Prostate gland (tissue), 2 donors: ENCODE measurements around the gene LIN9. TPM values are rescaled to one million over a fixed set of nuclear protein-coding genes. Genes with fewer than 3 reads are reported as not detected.

Experiments used
- DNase-seq: peaks from one replicate; pipeline ENCODE4 v3.0.0-alpha.2; 2019; ENCODE audit warnings: low spot score
- H3K27ac ChIP-seq, 2 donors: fragments of 200-600 bp; sonication (generic); 2 replicates each; pipeline ENCODE4 v1.5.1; 2017 to 2019
- H3K27me3 ChIP-seq: fragments of 200-600 bp; sonication (generic); replicated peaks from 2 replicates; pipeline ENCODE4 v1.5.1; 2019; ENCODE audit not compliant: insufficient read depth
- H3K36me3 ChIP-seq, 2 donors: fragments of 200-600 bp; sonication (generic); 1 replicate in 1 of 2; 2 replicates in 1 of 2; pipeline versions ENCODE4 v1.5.1 to v1.8.1; 2017 to 2019
- H3K4me1 ChIP-seq: fragments of 200-600 bp; sonication (generic); replicated peaks from 2 replicates; pipeline ENCODE4 v1.5.1; 2019
- H3K4me3 ChIP-seq, 2 donors: fragments of 200-600 bp; sonication (generic); 2 replicates each; pipeline ENCODE4 v1.5.1; 2017 to 2019
- H3K9me3 ChIP-seq: fragments of 200-600 bp; sonication (generic); 2 replicates; pipeline ENCODE4 v1.5.1; 2017
- POLR2A ChIP-seq: fragments of 450-650 bp; IDR thresholded peaks from one replicate; pipeline ENCODE4 v1.6.1; 2016; ENCODE audit warnings: antibody characterized with exemption, mild to moderate bottlenecking
- POLR2AphosphoS5 ChIP-seq: sonication (generic); formaldehyde crosslinking; IDR thresholded peaks from one replicate; pipeline ENCODE4 v1.6.1; 2017; ENCODE audit warnings: antibody characterized with exemption
- WGBS: methylation state at CpG from one replicate; pipeline ENCODE4 v1.1.5; 2018; 5-methylcytosine and 5-hydroxymethylcytosine counted together
- intact Hi-C: fragments of 100-400 bp; cut with DNase I; formaldehyde crosslinking; loops from one replicate; pipeline ENCODE4 v1.14.2; 2022
- total RNA-seq, 2 donors: library from RNA; depleted of rRNA; stranded (reverse); fragments of >200 nt; gene quantifications; one replicate each; pipeline ENCODE4 v1.1.0, GENCODE V29; 2016
- TF ChIP-seq, protein P1 (sequence below), 4 experiments: fragments of 200-600 bp in 2 of 4; fragments of 450-650 bp in 2 of 4; sonication (generic) in 2 of 4; IDR thresholded peaks; 1 replicate in 3 of 4; 2 replicates in 1 of 4; pipeline ENCODE4 v1.5.1; 2016 to 2019; ENCODE audit warnings: antibody characterized with exemption in 4 of 4, mild to moderate bottlenecking in 2 of 4, moderate library complexity in 2 of 4

LIN9 gene
- total RNA-seq, 2 donors from 2014 or later: 3.9 to 8.0 TPM

DNA sequence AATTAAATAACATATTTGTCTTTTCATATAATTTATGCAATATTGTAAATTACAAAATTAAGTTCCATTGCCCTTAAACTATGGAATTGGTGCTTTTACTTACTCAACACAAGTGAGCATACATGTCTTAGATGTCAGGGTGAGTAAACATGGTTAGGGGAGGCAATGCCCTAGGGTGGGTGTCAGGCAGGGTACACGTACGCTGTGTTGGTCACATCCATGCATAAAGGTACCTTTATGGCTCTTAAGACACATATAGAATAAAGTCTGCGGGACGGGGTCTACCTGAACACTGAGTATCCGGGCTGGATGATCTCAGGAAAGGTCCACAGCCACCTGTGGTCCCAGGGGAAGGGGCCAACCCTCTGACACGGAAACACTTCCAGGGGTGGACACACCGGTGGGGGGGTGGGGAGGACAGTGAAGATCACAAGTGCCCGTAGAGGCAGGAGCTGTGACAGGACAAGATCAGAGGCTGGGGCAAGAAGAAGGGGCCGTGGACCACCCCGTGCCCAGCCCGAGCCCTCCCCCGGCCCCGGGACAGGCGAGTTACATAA, 720 bp downstream of the LIN9 start:
- intact Hi-C loops: no loop called here
- 3% methylated on average over 14 of the region's 14 CpGs for WGBS
- Histone ChIP-seq H3K27me3 (no peaks in the 10 kb centered on the region), H3K9me3 (no peaks in the 10 kb centered on the region), H3K4me3 (peak overlapping the region; percentile 73 to 89), H3K4me1 (no peaks in the 10 kb centered on the region), H3K36me3 (no peaks in the 10 kb centered on the region), H3K27ac (peak overlapping the region; percentile 64 to 73)
- DNase-seq: peak; percentile 9
- TF ChIP-seq POLR2A (no peak), POLR2AphosphoS5 (no peak)
- TF ChIP-seq, protein P1, sequence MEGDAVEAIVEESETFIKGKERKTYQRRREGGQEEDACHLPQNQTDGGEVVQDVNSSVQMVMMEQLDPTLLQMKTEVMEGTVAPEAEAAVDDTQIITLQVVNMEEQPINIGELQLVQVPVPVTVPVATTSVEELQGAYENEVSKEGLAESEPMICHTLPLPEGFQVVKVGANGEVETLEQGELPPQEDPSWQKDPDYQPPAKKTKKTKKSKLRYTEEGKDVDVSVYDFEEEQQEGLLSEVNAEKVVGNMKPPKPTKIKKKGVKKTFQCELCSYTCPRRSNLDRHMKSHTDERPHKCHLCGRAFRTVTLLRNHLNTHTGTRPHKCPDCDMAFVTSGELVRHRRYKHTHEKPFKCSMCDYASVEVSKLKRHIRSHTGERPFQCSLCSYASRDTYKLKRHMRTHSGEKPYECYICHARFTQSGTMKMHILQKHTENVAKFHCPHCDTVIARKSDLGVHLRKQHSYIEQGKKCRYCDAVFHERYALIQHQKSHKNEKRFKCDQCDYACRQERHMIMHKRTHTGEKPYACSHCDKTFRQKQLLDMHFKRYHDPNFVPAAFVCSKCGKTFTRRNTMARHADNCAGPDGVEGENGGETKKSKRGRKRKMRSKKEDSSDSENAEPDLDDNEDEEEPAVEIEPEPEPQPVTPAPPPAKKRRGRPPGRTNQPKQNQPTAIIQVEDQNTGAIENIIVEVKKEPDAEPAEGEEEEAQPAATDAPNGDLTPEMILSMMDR (IDR thresholded peaks at IDR 0.05): no peak

GRCh38 chr1:226306425-226306824, 2.5 kb downstream of the LIN9 start:
- H3K4me3 ChIP-seq: no peak overlapping the region
- TF ChIP-seq POLR2A (no peak), POLR2AphosphoS5 (no peak)
- TF ChIP-seq, protein P1 (IDR thresholded peaks at IDR 0.05): no peak
- no peaks in the 10 kb centered on the region for H3K27me3 ChIP-seq
- no peak for DNase-seq
- 98% methylated on average over 2 of the region's 2 CpGs for WGBS
- intact Hi-C loops: no loop called here
- no peaks in the 10 kb centered on the region for H3K36me3 ChIP-seq
- no peaks in the 10 kb centered on the region for H3K9me3 ChIP-seq
- no peak overlapping the region for H3K27ac ChIP-seq
- no peaks in the 10 kb centered on the region for H3K4me1 ChIP-seq

- WGBS: 86% methylated on average over 5 of the region's 5 CpGs
- Histone ChIP-seq H3K4me1 (no peaks in the 10 kb centered on the region), H3K27ac (no peak overlapping the region), H3K9me3 (no peaks in the 10 kb centered on the region), H3K4me3 (no peak overlapping the region), H3K36me3 (no peaks in the 10 kb centered on the region), H3K27me3 (no peaks in the 10 kb centered on the region)
- no peak for TF ChIP-seq POLR2A
- TF ChIP-seq, protein P1 (IDR thresholded peaks at IDR 0.05): no peak
- TF ChIP-seq POLR2AphosphoS5: no peak
- no peak for DNase-seq
- intact Hi-C loops: no loop called here
Observed at GRCh38 chr1:226305184-226305583, 3.8 kb downstream of the LIN9 start.

DNA sequence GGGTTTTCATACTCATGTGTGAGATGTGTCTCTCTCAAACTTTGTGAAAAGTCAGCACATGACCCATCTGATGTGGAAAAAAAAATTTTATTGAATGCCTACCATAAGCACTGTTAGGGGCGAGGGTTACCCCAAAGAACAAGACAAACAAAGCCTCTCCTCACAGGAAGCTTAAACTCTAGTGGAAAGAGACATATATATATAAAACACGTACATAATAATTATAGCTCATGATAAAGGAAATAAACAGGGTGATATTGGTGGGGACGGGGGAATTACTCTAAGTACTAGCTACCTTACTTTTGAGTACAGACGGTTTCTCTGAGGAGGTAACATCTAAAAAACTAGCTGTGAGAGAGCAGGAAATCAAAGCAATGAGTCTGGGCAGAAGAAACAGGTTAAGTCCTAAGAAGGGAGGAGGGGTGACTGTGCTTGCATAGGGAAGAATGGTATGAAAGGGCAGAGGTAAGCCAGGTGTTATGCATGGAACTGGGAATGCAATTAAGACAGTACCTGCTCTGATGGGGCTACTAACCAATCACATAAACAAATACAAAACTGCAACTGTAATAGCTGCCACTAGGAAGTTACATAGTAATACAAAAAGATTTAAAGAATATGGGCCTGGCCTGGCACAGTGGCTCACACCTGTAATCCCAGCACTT, 4.5 kb downstream of the LIN9 start:
- WGBS: 88% methylated on average over 4 of the region's 4 CpGs
- Histone ChIP-seq H3K27me3 (no peaks in the 10 kb centered on the region), H3K4me1 (no peaks in the 10 kb centered on the region), H3K36me3 (no peaks in the 10 kb centered on the region), H3K9me3 (no peaks in the 10 kb centered on the region), H3K27ac (no peak overlapping the region), H3K4me3 (no peak overlapping the region)
- TF ChIP-seq POLR2AphosphoS5 (no peak), POLR2A (no peak)
- TF ChIP-seq, protein P1 (IDR thresholded peaks at IDR 0.05): no peak
- intact Hi-C loops: no loop called here
- no peak for DNase-seq

DNA sequence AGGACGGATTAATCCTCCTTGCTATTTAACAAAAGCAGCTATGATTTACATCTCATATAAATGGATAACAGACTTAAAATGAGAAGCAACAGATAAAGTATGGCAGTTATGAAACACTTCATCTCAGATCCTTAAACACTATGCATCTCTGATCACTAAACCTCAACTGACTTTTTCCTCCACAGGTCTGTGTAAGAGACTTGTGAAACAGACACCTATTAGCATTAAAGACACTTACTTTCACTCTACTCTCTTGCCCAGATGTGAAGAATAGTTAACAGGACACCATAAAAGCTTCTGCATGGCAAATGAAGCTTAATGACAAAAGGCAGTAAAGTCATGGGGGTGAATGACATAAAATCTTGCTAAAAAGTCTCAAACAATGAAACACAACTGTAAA, 6.2 kb downstream of the LIN9 start:
- no peaks in the 10 kb centered on the region for H3K9me3 ChIP-seq
- no peak for DNase-seq
- no peak overlapping the region for H3K27ac ChIP-seq
- no peaks in the 10 kb centered on the region for H3K36me3 ChIP-seq
- TF ChIP-seq, protein P1 (IDR thresholded peaks at IDR 0.05): no peak
- TF ChIP-seq POLR2AphosphoS5: no peak
- 89% methylated on average over 1 of the region's 1 CpG for WGBS
- H3K4me3 ChIP-seq: no peak overlapping the region
- no peaks in the 10 kb centered on the region for H3K27me3 ChIP-seq
- no peaks in the 10 kb centered on the region for H3K4me1 ChIP-seq
- intact Hi-C loops: no loop called here
